Nephron (organoid): Measurements from ENCODE around the gene PROB1.

Experiments
- H3K27ac Mint-ChIP-seq, 3 experiments: 2 replicates each; pipeline ENCODE4 v1.8.0; 2020; ENCODE audit warnings: mixed read lengths in 3 of 3, mild to moderate bottlenecking in 2 of 3, moderate library complexity in 1 of 3
- H3K27me3 Mint-ChIP-seq: 2 replicates; pipeline ENCODE4 v1.8.0; 2021; ENCODE audit warnings: low read depth, mild to moderate bottlenecking, moderate library complexity, mixed read lengths
- H3K36me3 Mint-ChIP-seq: 2 replicates; pipeline ENCODE4 v1.8.0; 2020; ENCODE audit warnings: low read depth, mixed read lengths
- H3K4me1 Mint-ChIP-seq: 2 replicates; pipeline ENCODE4 v1.8.0; 2020; ENCODE audit warnings: mixed read lengths
- H3K4me3 Mint-ChIP-seq, 3 experiments: 2 replicates each; pipeline ENCODE4 v1.8.0; 2020; ENCODE audit warnings: mild to moderate bottlenecking in 3 of 3, mixed read lengths in 3 of 3, moderate library complexity in 2 of 3
- H3K9me3 Mint-ChIP-seq: 2 replicates; pipeline ENCODE4 v1.8.0; 2020; ENCODE audit warnings: mixed read lengths
- CTCF ChIP-seq, 3 experiments: fragments of 200-600 bp; sonication (generic); IDR thresholded peaks; one replicate each; pipeline ENCODE4 v1.5.0; 2021; ENCODE audit warnings: antibody characterized with exemption in 3 of 3; ENCODE audit not compliant: unreplicated experiment in 3 of 3

PROB1 gene

DNA sequence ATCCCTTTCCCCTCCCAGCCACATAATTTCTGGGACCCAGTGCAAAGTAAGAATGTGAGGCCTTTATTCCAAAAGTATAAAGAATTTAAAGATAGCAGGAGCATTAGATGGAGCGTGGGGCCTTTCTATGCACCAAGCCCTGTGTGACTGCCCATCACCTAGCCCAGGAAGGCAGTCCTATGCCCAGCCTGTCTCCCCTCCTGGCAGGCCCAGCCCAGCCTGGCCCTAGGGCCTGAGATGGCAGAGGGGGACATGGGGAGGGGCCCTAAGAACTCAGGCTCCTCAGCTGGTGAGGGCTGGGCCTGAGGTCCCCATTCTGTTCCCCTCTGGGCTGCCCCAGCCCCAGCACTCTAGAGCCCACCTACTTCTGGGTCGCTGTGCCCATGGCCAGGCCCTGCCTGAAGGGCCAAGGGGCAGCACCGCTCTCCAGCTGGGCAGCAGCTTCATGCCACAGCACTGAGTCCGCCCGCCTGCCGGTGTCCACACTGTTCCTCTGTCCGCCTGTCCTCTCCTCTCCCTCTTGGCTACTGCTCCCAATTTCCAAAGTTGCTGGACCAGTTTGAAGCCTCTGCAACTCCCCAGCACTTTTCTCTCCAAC lies 10.8 kb downstream of the PROB1 start:
- H3K4me1 Mint-ChIP-seq, result peaks cover 12% of the 10 kb centered on the region
- no peak for TF ChIP-seq CTCF (IDR thresholded peaks at IDR 0.05; ENCODE audit: unreplicated experiment in 3 of 3)
- no peaks in the 10 kb centered on the region for H3K9me3 Mint-ChIP-seq
- H3K27ac Mint-ChIP-seq, result peak overlapping the region; percentile 86 to 94 (median 88)
- no peak overlapping the region for H3K4me3 Mint-ChIP-seq
- no peaks in the 10 kb centered on the region for H3K27me3 Mint-ChIP-seq
- H3K36me3 Mint-ChIP-seq, result no peaks in the 10 kb centered on the region

- Mint-ChIP-seq H3K9me3 (no peaks in the 10 kb centered on the region), H3K27ac (peak within 1 kb of the TSS; percentile 86 to 94 (median 88)), H3K4me1 (peaks cover 12% of the 10 kb centered on the region), H3K4me3 (no peak within 1 kb of the TSS), H3K27me3 (no peaks in the 10 kb centered on the region), H3K36me3 (no peaks in the 10 kb centered on the region)
- TF ChIP-seq CTCF (IDR thresholded peaks at IDR 0.05; ENCODE audit: unreplicated experiment in 3 of 3), result no peak
These were observed 11.5 kb downstream of the PROB1 start, which contains the start of gene SLC23A1 for GRCh38 chr5:139383275-139383992. SLC23A1 (minus strand) TSS chr5:139383297; CDS start chr5:139383253, 44 bp downstream.

GRCh38 chr5:139382807-139383206 lies 12.1 kb downstream of the PROB1 start:
- Mint-ChIP-seq H3K9me3 (no peaks in the 10 kb centered on the region), H3K4me1 (peaks cover 12% of the 10 kb centered on the region), H3K27ac (peak overlapping the region in 1 of 3 experiments; percentile 86), H3K27me3 (no peaks in the 10 kb centered on the region), H3K4me3 (no peak overlapping the region), H3K36me3 (peaks cover under 1% of the 10 kb centered on the region)
- TF ChIP-seq CTCF (IDR thresholded peaks at IDR 0.05; ENCODE audit: unreplicated experiment in 3 of 3), result no peak

GRCh38 chr5:139381837-139382761 lies 12.8 kb downstream of the PROB1 start:
- H3K27me3 Mint-ChIP-seq, result no peaks in the 10 kb centered on the region
- H3K9me3 Mint-ChIP-seq, result no peaks in the 10 kb centered on the region
- peaks cover 12% of the 10 kb centered on the region for H3K4me1 Mint-ChIP-seq
- H3K27ac Mint-ChIP-seq, result peak overlapping the region in 2 of 3 experiments; percentile 59 to 86
- no peak overlapping the region for H3K4me3 Mint-ChIP-seq
- peaks cover 8% of the 10 kb centered on the region for H3K36me3 Mint-ChIP-seq
- no peak for TF ChIP-seq CTCF (IDR thresholded peaks at IDR 0.05; ENCODE audit: unreplicated experiment in 3 of 3)

DNA sequence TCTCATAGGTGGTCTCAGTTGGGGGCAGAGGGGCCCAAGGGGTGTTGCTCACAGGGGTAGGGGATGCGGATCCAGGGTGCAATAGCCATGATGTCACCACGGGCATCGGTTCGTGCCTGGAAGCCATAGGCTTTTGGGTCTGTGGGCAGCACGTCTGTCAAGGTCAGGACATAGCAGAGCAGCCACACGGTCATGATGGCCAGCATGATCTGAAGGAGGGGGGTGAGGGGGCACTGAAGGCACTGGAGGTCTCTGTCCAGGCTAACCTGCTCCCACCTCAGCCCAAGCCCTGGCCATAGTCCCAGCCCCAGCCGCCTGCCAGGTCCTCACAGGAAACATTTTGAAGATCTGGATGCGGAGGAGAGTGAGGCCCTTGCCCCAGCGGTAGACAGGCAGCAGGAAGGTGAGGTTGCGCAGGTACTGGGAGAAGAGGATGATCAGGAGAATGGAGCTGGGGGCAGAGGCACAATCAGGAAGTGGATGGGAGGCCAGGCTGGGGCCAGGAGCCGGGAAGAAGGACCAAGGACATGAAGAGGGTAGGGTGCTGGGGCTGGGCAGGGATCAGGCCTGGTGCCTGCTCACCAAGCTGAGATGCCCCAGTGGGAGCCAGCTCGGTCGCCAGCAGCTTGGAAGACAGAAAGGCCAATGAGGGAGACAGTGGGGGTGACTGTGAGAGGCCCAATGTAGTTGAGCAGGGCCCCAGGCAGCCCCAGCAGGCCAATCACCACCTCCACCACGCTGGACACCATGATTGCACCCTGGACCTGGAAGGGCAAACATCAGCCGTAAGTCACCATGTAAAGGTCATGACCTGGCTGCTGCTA lies 15.1 kb downstream of the PROB1 start:
- Mint-ChIP-seq H3K4me1 (peaks cover 12% of the 10 kb centered on the region), H3K4me3 (no peak overlapping the region), H3K27ac (peak overlapping the region in 1 of 3 experiments; percentile 15), H3K9me3 (no peaks in the 10 kb centered on the region), H3K36me3 (peaks cover 13% of the 10 kb centered on the region), H3K27me3 (no peaks in the 10 kb centered on the region)
- no peak for TF ChIP-seq CTCF (IDR thresholded peaks at IDR 0.05; ENCODE audit: unreplicated experiment in 3 of 3)
